Ishikawa (cell line): ENCODE results near the gene PRKN.

Source experiments
- CEBPB ChIP-seq: IDR thresholded peaks from 2 replicates; pipeline ENCODE4 v1.6.1; 2012
- CREB1 ChIP-seq: IDR thresholded peaks from 2 replicates; pipeline ENCODE4 v1.6.1; 2012; ENCODE audit warnings: low read depth
- EGR1 ChIP-seq: IDR thresholded peaks from 2 replicates; pipeline ENCODE4 v1.6.1; 2012
- EP300 ChIP-seq: IDR thresholded peaks from 2 replicates; pipeline ENCODE4 v1.6.1; 2012; ENCODE audit warnings: borderline replicate concordance
- FOXM1 ChIP-seq: IDR thresholded peaks from 2 replicates; pipeline ENCODE4 v1.6.1; 2012; ENCODE audit warnings: low read depth, borderline replicate concordance
- NFIC ChIP-seq: IDR thresholded peaks from 2 replicates; pipeline ENCODE4 v1.6.1; 2012
- RAD21 ChIP-seq: IDR thresholded peaks from 2 replicates; pipeline ENCODE4 v1.6.1; 2012; ENCODE audit warnings: low read depth
- TAF1 ChIP-seq: IDR thresholded peaks from 2 replicates; pipeline ENCODE4 v1.6.1; 2012; ENCODE audit warnings: low read depth, mild to moderate bottlenecking
- TCF12 ChIP-seq: IDR thresholded peaks from 2 replicates; pipeline ENCODE4 v1.6.1; 2012; ENCODE audit warnings: low read depth
- TEAD4 ChIP-seq: IDR thresholded peaks from 2 replicates; pipeline ENCODE4 v1.6.1; 2012
- YY1 ChIP-seq: IDR thresholded peaks from 2 replicates; pipeline ENCODE4 v1.6.1; 2012; ENCODE audit warnings: low read depth
- ZBTB7A ChIP-seq: IDR thresholded peaks from 2 replicates; pipeline ENCODE4 v1.6.1; 2012; ENCODE audit warnings: low read depth
- TF ChIP-seq, protein P1 (sequence below): IDR thresholded peaks from 2 replicates; pipeline ENCODE4 v1.6.1; 2012
- TF ChIP-seq, protein P2 (sequence below): IDR thresholded peaks from 2 replicates; pipeline ENCODE4 v1.6.1; 2012; ENCODE audit warnings: low read depth, mild to moderate bottlenecking
- TF ChIP-seq, protein P3 (sequence below): IDR thresholded peaks from 2 replicates; pipeline ENCODE4 v1.6.1; 2012

The PRKN gene

DNA sequence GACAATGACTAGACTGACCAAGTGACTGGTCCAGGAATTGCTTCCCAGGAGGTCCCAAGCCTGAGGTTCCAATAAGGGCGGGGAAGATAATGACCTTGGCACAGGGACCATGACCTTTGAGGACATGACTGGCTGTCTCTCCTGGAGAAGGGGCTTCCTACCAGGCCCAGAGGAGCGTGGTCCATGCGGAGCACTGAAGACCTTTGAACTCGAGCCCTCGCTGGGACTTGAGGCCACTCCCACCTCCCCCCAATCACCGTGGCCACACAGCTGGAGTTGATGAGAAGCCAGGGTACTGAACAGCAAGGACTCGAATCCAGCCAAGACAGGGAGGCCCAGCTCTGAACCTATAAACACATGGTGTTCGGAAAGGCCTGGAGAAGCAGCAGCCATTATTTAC, 677.0 kb downstream of the PRKN start:
- TF ChIP-seq, protein P1, sequence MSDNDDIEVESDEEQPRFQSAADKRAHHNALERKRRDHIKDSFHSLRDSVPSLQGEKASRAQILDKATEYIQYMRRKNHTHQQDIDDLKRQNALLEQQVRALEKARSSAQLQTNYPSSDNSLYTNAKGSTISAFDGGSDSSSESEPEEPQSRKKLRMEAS: no peak
- TF ChIP-seq RAD21: no peak
- no peak for TF ChIP-seq FOXM1
- TF ChIP-seq, protein P2, sequence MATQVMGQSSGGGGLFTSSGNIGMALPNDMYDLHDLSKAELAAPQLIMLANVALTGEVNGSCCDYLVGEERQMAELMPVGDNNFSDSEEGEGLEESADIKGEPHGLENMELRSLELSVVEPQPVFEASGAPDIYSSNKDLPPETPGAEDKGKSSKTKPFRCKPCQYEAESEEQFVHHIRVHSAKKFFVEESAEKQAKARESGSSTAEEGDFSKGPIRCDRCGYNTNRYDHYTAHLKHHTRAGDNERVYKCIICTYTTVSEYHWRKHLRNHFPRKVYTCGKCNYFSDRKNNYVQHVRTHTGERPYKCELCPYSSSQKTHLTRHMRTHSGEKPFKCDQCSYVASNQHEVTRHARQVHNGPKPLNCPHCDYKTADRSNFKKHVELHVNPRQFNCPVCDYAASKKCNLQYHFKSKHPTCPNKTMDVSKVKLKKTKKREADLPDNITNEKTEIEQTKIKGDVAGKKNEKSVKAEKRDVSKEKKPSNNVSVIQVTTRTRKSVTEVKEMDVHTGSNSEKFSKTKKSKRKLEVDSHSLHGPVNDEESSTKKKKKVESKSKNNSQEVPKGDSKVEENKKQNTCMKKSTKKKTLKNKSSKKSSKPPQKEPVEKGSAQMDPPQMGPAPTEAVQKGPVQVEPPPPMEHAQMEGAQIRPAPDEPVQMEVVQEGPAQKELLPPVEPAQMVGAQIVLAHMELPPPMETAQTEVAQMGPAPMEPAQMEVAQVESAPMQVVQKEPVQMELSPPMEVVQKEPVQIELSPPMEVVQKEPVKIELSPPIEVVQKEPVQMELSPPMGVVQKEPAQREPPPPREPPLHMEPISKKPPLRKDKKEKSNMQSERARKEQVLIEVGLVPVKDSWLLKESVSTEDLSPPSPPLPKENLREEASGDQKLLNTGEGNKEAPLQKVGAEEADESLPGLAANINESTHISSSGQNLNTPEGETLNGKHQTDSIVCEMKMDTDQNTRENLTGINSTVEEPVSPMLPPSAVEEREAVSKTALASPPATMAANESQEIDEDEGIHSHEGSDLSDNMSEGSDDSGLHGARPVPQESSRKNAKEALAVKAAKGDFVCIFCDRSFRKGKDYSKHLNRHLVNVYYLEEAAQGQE: no peak
- no peak for TF ChIP-seq ZBTB7A
- TF ChIP-seq EP300: no peak
- TF ChIP-seq EGR1: no peak
- no peak for TF ChIP-seq TCF12
- TF ChIP-seq TAF1: no peak

DNA sequence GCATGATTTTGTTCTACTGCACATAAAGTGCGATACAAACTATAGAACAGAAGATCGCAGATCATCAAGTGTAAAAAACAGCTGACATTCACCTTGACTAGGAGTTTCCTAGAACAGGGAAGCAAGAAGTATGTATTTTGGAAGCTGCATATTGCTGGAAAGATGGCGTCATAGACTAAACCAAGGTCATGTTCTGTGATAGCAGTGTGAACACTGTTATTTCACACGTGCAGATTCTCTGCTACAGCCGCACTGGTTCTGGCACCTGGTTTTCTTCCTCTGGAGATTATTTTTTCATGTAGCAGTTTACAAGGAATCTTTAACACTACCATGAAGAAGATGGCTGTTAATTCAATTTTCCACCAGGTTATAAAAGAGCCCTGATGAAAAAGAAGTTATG, 681.2 kb downstream of the PRKN start:
- TF ChIP-seq RAD21: no peak
- no peak for TF ChIP-seq ZBTB7A
- no peak for TF ChIP-seq EGR1
- no peak for TF ChIP-seq YY1
- TF ChIP-seq EP300: no peak
- no peak for TF ChIP-seq TCF12
- TF ChIP-seq, protein P1: no peak
- TF ChIP-seq CREB1: no peak
- no peak for TF ChIP-seq FOXM1
- TF ChIP-seq, protein P2: no peak
- no peak for TF ChIP-seq CEBPB

DNA sequence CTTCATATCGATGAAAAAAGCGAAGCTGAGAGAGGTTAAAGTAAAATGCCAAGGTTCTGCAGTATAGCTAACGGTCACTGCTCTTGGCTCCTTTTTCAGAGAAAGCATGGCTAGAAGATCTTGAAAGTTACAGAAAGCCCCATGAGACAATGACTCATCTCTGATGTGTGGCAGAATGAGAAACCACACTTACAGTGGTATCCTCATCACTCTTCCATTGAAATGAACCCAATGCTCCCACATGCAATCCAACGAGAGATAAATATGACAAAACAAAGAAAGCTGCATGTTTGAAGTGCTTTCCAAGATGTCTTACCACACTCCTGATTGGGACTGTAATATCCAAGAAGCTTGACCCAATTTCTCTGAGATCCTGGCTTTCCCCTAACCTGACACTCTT, 694.9 kb downstream of the PRKN start:
- TF ChIP-seq, protein P3, sequence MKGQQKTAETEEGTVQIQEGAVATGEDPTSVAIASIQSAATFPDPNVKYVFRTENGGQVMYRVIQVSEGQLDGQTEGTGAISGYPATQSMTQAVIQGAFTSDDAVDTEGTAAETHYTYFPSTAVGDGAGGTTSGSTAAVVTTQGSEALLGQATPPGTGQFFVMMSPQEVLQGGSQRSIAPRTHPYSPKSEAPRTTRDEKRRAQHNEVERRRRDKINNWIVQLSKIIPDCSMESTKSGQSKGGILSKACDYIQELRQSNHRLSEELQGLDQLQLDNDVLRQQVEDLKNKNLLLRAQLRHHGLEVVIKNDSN: no peak
- TF ChIP-seq EP300: no peak
- TF ChIP-seq, protein P1: no peak
- no peak for TF ChIP-seq YY1
- TF ChIP-seq RAD21: no peak
- TF ChIP-seq, protein P2: no peak
- TF ChIP-seq CREB1: no peak

DNA sequence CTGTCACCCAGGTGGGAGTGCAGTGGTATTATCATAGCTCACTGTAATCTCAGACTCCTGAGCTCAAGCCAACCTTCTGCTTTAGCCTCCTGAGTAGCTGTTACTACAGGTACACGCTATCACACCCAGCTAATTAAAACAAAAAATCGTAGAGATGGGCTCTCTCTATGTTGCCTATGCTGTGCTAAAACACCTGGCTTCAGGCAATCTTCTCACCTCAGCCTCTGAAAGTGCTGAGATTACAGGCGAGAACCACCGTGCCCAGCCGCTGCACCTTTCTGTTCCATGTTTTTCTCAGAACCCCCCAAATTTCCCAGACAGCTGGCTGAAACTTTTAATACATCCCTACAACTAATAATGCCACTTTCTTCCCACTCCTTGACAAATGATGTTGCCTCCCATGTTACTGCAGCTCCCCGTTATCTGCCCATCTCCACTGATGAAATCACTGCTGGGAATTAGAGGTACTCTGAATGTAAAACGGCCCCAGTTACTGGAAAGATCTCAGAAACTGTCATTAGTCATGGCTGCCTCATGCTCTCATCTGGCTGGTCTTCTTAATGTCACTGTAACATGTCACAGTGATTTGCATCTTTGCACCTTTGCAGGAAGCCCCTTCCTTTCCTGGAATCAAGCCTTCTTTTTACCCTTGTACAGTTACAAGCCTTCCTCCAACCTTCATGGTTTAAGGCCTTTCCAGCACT, 697.5 kb downstream of the PRKN start:
- TF ChIP-seq EP300 (no peak), YY1 (no peak), TEAD4 (no peak), EGR1 (no peak), NFIC (no peak), RAD21 (no peak)

DNA sequence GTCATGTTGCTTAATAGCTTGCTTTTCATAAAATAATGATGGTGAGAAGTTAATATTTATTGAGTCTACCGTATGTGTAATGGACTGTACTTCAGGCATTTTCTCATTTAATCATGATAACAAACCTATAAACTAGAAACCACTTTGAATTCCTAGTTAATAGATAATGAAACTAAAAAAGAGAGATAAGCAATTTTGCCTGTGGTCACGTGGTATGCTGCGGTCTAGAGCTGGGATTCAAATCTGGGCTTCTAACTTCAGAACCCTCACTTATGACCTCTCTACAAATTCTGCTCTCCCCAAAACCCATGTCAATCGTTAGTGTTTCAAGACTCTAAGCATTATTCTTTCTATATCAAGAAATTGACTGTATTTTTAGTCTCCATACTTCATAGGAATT, 700.7 kb downstream of the PRKN start:
- TF ChIP-seq, protein P2: no peak
- TF ChIP-seq TEAD4: no peak
- TF ChIP-seq, protein P1: no peak
- TF ChIP-seq CREB1: no peak
- no peak for TF ChIP-seq NFIC
- no peak for TF ChIP-seq FOXM1
- TF ChIP-seq EP300: no peak
- no peak for TF ChIP-seq EGR1
- no peak for TF ChIP-seq TCF12
- no peak for TF ChIP-seq ZBTB7A
- TF ChIP-seq, protein P3: no peak
- no peak for TF ChIP-seq CEBPB
- TF ChIP-seq TAF1: no peak
- TF ChIP-seq RAD21: no peak
- no peak for TF ChIP-seq YY1
